GM21381 (cell line): ENCODE data around the gene LPP.

Experiments
- ATAC-seq: cut with Tn5 transposase; IDR thresholded peaks from one replicate; pipeline ENCODE4 v1.9.1; 2021; ENCODE audit warnings: mild to moderate bottlenecking, moderate library complexity; ENCODE audit not compliant: unreplicated experiment

Gene LPP

DNA sequence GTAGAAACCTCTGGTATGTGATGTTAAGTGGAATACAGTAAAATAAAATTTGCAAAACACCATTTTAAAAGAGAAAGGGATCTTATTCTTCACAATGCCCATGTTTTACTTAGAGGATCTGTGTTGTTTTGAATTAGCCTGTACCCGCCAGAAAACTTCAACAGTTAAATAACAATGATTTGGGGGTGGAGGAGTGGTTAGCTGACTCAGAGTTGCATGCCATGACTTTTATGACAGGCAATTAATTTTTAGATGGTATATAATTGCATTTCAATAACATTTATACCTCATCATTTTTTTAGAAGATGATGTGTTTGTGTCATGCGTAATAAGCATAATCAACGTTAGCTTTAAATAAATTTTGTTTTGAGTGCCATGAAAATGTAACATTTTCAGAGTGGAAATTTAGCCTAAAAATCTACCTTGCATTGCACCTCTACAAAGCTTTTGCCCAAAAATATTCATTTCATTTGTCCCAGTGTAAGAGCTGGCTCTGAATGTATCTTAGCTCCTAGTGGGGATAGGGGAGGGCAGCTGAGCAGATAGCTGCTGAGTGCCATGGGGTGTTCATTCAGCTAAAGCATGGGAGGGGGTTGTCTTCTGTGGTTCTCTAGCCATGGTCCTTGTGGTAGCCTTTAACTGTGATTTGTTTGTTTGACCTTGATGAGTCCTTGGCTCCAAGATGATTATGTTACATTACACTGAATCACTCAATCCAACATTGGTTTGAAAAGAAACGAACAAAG is 379.8 kb downstream of the LPP start:
- no peak for ATAC-seq

DNA sequence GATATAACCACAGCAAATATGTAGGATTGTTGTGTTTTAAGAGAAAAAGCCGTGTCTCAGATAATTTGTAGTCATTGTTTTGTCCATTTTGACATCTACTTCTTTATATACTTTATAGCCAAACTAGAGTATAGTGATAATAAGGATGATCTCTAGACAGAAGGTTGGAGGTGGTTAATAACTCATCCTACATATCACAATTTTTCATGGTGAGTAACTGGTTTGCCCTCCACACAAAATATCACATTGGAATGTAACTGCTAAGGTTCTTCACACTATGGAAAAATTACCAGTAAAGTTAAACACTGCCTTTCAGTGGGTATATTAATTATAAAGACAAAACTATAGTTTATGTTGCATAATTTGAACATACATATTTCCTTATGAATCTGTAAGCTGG is 380.7 kb downstream of the LPP start:
- ATAC-seq: no peak

DNA sequence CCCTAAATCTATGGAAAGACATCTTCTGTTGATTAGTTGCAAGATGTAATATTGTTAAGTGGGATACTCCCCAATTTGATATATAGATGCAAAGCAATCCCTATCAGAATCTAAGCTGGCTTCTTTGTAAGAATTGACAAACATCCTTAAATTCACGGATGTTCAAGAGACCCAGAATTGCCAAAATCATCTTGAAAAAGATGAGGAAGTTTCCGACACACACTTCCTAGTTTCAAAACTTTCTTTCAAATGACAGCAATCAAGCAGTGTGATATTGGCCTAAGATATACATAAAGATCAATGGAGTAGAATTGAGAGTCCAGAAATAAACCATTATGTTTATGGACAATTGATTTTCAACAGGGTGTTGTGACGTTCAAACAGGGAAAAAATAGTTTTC is 383.6 kb downstream of the LPP start:
- no peak for ATAC-seq

DNA sequence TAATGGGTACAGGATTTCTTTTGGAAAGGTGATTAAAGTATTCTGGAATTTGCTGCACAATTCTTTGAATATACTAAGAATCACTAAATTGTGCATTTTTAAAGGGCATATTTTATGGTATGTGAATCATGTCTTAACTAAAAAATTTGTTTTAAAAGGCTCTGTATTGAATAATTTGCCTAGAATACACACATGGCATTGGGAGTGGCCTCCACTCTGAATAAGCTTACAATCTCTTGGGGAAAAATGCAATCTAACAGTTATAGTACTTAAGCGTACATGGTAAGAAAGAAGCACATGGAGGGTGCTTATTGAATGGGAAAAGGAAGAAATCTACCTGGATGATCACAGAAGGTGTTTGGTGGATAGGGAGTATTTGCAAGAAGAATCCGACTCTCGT is 385.1 kb downstream of the LPP start:
- ATAC-seq: no peak

DNA sequence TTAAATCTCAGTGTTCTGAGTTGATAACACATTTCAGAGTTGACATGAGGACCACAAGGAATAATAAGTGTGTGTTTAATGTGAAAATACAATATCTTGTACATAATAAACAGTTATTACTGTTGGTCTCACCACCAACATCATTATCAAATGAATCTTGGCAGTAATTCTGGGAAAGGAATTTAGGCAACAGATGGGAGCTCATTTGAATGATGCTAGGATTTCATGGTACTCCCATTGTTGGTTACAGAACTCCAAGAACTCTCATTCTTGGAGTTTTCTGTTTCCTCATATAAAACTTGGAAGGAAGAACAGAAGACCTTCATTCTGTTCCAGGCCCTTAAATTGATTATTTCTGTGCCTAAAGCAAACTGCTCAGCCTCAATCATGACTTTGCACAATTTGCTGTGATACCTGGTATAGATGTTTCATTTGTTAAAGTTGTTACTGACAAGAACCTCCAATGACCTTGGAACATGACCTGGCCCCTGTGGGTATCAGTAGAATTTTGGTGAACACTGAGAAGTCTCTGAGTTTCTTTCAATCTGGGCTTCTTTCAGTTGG is 385.8 kb downstream of the LPP start:
- no peak for ATAC-seq

DNA sequence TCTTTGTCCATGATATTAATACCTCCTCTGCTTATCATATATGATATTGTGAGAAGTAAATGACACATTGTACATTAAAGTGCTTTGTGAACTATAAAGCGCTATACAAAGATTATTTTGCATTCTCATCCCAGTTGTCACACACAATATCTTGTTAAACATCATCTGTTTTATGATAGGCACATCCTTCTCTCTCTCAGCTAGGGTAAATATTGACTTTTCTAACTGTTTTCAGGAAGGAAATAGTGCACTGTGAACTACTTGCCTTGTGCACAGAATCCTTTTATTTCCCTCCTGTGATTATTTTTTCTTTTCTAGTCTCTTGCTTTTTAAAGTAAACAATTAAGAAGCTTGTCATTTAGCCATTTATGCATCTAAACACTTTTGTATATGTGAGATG is 388.2 kb downstream of the LPP start:
- no peak for ATAC-seq

DNA sequence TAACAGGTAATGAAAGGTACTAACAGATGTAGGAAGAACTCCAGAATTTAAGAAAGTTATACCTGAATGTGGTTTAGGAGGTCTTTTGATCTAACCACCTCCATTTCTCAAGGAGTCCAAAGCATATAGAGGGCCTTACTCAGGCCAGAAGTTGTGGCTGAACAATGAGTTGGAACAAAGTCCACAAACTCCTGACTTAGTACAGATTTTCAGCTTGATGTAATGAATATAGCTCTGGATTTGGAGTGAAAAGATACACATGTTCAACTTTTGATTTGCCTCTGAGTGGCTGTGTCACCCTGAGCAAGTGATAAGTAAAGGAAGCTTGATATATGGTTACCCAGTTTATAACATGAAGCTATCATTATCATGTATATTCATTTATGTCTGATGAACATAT is 390.1 kb downstream of the LPP start:
- no peak for ATAC-seq

DNA sequence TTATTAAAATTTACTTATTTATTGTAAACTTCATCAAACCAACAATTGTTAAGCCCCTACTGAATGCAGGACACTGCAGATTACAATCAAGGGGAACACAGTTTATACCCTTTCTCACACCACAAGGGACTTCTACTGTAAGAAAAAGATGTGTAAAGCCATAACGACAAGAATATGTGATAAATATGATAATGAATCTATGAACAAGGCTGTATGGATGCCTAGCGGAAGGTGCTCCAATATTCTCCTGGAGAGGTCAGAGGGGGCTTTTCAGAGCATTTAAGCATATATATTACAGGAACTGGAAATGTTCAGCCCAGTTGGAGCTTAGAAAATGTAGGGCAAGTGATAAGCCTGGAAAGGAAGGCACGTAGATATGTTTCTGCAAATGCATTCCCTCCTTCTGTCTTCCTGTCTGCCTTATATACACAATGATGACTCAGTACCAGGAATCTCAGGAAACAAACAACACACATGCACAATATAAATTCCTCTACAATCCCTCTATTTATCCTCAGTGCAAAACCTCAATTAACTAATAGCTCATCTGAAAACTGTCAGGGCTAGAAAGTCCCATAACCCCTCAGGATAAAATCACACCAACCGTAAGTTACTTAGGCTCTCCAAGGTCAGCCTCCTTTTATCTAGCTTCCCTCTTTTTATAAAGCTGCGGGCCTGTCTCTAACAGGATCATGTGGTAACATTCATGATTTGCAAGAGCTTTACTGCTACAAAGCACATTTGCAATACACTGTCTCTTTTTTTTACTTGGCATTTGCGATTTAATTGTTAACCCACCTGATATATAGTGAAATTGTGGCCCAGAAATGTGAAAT is 393.1 kb downstream of the LPP start:
- ATAC-seq: no peak

DNA sequence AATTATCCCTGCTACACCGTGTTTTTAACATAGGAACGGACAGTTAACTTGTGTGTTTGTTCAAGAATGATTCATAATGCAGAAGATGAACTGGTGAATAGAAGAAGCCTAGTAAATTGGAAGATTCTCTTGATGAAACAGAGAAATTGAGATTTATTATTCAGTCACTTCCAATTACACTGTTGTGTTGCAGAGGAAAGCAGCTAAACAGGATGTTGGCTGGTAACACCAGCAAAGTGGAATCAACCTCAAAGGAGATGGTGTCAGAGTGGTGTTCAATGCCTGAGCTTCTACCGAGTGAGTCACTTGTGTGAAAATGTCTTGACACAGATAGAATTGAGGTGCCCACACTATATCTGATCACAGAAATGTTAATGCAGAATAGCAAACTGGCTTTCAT is 399.6 kb downstream of the LPP start:
- no peak for ATAC-seq

DNA sequence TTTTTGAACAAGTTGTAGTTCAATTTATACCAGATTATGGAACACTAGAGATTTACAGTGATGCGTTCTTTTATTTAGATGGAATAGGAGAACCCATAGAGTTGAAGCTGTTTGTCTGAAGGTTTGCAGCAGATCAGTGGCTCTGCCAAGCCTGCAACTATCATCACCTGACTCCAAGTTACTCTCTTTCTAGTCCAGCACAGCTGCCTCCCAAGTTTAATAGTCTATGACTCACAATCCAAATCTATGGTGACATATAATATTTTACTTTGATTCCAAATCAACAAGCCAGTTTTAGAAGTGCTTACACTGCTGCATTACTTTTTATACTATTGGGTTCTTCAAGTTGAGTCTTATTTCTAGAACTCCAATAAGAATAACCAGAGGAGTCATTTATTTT is 400.4 kb downstream of the LPP start:
- ATAC-seq: no peak

DNA sequence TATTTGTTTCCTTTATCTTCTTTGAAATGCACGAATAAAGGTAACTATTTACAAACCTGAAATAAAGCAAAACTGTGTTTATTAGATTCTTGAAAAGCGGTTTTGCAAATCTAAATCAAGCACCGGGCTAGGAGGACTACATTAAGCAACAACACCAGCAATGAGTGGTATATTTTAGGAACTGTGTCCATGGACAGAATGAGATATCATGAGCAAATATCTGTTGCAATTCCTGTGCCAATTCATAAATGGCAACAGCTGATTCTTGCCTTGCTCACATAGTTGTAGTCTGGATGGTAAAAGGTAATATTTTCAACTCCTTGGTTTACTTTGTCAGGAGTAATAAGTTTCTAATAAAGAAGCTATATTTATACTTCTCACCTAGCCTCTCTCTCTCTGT is 403.3 kb downstream of the LPP start:
- ATAC-seq: no peak

DNA sequence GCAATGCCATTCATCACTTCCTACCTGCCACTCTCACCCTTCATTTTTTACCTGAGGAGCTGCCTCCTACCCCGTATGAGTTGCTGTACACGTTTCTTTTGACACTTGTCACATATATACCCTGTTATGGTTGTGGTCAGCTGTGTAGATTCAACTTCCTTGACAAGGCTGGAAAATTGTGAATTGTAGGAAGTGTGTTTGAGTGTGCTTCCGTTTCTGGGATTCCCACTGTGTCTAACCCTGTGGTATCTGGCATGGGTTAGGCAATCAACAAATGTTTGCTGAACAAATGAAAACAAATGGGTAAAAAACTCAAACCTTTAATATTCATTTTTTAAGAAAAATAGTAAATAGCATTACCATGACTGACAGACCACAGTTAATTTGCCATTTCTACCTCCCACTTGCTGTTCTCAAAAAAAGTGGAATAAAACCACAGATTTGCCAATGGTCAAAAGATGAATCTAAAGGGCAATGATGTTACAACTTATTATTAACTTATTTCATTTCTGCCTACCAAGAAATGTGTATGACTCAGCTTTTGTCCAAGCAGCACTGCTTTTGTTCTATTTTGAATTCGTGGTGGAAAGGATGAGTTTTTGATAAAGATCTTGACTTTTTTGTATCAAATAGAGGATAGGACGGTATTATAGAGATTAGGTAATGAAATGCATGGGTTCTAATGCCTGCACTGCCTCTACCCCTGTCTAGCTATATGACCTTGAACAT is 404.6 kb downstream of the LPP start:
- no peak for ATAC-seq

DNA sequence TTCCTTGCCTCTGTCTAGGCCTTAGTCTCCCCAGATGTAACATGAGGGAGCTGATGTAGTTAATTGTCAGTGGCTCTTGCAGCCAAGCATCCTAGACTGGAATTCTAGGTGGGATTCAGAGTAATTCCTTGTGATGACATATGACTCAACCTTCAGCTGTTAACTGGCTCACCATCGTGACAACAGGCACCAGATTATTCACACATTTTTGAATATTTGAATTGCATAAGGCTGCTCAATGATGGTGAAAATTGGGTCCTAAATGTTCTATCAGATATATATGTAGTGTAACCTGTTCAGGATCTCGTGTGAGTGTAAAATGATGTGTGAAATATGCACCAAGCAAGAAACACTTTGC is 405.1 kb downstream of the LPP start:
- no peak for ATAC-seq

DNA sequence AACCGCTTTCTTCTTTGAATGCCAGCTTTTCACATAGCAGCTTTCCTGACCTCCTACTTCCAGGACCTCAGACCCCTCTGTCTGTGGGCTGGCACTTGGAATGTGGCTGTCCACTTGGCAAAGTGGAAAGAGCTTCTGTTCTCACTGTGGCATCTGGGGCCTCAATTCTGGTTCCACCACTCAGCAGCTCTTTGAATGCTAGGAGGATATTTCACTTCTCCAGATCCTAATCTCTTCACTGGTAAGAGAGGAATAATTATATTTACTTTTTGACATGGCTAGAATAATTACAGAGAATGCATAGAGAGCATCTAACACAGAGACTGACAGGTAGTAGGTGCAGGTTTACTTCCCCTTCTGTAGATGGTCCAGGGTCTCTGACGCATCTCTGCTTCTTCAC is 405.9 kb downstream of the LPP start:
- no peak for ATAC-seq

DNA sequence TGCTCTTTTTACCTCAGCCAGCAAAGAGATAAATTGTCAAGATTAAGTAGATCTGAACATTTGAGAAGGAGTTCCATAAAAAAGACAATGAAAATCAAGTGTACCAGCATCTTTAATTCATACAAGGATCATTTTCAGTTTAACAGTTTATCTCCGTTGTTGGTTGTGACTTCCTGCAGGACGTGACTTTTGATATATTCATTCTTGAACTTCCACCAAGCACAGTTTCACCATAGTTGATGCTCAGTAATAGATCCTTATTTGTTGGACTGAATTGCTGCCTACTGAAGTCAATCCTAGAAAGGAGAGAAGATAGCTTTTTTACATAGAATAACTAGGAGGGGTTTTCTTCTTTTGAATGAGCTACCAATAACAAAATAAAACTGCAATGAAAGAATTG is 408.2 kb downstream of the LPP start:
- no peak for ATAC-seq

DNA sequence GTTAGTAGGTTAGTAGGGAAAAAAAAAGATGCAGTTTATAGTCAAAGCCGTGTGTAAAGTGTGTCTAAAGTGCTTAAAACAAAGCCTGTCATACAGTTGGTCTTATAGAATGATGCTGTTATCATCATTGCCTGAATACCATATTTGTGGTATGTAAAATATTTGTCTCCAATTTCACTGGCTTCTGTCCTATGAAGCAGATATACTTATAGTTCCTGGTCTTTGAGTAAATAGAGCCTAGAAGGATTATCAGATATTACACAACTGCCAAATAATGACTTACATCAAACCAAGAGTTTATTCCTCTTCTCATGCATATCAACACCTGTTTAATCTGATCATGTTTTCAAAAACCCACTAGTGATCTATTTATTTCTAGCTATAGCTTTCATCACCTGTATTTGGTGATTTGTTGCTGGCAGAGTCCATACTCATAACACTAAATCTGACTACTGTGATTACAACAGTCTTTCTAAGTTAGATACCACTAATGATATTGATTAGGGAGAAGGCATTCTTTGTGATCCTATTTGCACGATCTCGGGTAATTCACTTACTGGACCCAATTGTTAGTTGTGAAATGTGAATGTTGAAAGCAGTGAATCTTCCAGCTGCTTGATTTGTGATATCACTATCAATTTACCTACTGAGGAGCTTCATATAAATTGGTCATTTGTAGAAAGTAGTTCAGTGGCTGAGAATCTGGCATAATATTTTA is 413.7 kb downstream of the LPP start:
- ATAC-seq: no peak

DNA sequence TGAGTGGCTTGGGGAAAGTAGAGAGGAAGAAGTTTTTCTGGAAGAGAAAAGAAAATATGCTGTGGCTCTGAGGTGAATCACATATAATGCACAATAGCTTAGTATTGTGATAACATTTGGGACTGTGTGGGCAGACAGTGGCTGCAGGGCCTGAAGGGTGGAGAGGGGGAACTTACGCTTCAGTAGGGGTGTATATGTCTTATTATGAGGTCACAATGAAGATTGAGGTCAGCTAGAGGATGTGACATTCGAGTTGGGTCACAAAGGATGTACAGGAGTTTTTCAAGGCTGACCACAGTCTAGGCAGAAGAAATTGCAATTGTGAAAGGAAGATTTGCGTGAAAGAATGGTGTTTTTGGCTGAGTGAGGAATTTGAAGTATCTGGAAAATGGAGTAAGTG is 414.8 kb downstream of the LPP start:
- no peak for ATAC-seq

DNA sequence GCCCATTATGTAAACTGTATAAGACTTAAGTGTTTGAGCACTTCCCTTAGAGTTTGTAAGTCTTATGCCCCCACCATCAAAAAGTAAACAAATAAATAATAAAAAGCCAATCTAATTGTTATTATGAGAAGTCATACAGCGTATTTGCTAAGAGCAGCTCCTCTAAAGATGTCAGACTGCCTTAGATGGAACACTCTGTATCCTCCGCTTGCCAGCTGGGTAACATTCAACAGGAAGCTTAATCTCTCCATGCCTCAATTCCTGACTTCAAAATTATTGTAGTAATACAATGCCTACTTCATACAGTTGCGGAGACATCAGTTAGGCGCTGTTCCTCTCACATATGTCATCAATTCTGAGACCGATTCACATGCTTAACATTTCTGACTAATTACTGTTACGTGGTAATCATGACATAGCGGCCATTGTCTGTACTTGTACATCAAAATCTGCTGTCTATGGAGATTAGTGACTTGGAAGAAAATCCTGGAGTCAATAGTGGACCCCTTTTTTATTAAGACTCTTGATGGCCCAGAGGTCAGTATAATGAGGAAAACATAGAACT is 417.7 kb downstream of the LPP start:
- no peak for ATAC-seq

DNA sequence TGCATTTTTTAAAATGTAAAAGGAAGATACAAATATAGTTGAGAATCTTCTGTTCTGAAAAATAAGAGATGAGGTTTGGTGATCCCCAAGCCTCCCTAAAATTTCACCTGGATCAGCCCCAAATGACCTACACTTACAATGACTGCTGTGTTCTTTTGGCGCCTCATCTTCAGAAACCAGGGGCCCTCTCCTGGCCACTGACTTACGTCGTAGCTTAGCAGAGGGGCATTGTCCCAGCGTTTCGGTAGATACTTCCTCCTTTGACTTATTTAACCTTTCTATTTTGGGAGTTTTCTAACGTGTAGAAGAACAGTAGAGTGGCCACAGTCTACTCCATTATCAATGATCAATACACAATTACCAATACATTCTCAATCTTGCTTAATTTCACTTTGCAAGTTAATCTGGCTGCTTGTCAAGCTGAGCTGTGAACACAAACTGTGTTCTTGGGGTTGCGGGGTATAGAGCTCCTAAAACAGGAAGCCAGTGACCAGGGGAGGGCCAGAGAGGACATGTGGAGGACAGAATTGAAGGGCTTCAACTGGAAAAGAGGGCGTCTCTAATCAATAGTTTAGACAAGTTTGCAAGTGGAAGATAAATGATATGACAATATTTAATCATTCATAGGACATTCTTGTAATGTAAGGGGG is 419.5 kb downstream of the LPP start:
- no peak for ATAC-seq

DNA sequence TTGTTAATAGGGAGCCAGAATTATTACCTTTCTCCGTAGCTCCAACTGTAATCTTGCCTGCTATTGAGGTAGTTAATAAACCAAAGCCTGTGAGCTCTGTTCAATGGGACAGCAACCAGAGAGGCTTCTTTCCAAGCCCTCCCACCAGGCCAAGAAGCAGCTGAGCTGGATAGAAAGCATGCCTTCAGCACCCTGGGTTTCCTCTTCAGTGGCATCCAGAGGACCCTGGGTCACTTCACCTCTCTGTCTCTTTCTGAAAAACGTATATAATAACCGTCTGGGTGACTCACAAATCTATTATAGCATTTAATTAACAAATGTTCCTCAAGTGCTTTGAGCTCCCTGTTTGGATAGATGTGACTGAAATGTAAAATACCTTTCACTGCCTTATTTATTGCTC is 420.0 kb downstream of the LPP start:
- ATAC-seq: no peak
